ENCODE data around the gene LRRC4C.

LRRC4C gene

DNA sequence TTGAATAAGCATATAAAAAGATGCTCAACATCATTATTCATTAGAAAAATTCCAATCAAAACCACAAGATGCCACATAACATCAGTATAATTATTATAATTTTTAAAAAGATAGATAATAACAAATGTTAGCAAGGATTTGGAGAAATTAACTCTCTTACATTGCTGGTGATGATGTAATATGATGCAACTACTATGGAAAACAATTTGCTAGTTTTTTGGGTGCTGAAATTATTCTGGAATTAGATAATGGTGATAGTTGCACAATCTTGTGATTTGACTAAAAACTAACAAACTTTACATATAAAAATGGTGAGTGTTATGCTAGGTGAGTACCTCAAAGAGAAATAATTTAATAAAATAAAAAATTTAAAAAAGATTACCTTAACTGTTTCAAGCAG is 412.2 kb downstream of the LRRC4C start:
- DNase-seq, result no peak
- Histone ChIP-seq H3K4me1 (ENCODE audit: control insufficient read depth, insufficient read depth, low read depth, low read length) (no peaks in the 10 kb centered on the region), H3K14ac (ENCODE audit: low read length in 2 of 2) (no peak overlapping the region), H2BK120ac (ENCODE audit: low read depth, low read length) (no peak overlapping the region), H2BK5ac (ENCODE audit: low read depth, low read length, poor library complexity, severe bottlenecking) (no peak overlapping the region), H2AK5ac (ENCODE audit: low read length, severe bottlenecking) (no peak overlapping the region), H4K8ac (ENCODE audit: low read length) (no peak overlapping the region), H2BK12ac (ENCODE audit: low read length in 2 of 2) (no peak overlapping the region), H2BK15ac (ENCODE audit: low read depth, poor library complexity, severe bottlenecking) (no peak overlapping the region), H3K36me3 (ENCODE audit: control insufficient read depth in 1 of 2, insufficient read depth in 2 of 2, low read depth in 1 of 2, low read length in 2 of 2) (no peaks in the 10 kb centered on the region), H3K4me3 (ENCODE audit: insufficient read depth in 1 of 2, low read depth in 1 of 2, low read length in 2 of 2) (no peak overlapping the region), H4K91ac (ENCODE audit: low read length) (no peak overlapping the region), H3K18ac (ENCODE audit: low read depth in 1 of 2, low read length in 2 of 2) (no peak overlapping the region), H3K23ac (ENCODE audit: low read length in 2 of 2) (no peak overlapping the region), H3K9me3 (ENCODE audit: control insufficient read depth, low read length) (peaks cover 3% of the 10 kb centered on the region), H3K9ac (ENCODE audit: low read length) (no peak overlapping the region), H3K4ac (ENCODE audit: low read depth in 1 of 2, low read length in 2 of 2) (no peak overlapping the region), H2AFZ (ENCODE audit: low read depth, low read length) (no peak overlapping the region), H3K27ac (ENCODE audit: low read length, poor library complexity, severe bottlenecking) (no peak overlapping the region), H3K4me2 (ENCODE audit: low read length, poor library complexity, severe bottlenecking) (no peak overlapping the region), H3K79me1 (replicated peaks; ENCODE audit: low read length, poor library complexity, severe bottlenecking) (no peaks in the 10 kb centered on the region), H3K27me3 (ENCODE audit: control insufficient read depth in 1 of 2, insufficient read depth in 1 of 2, low read length in 2 of 2) (no peaks in the 10 kb centered on the region)

DNA sequence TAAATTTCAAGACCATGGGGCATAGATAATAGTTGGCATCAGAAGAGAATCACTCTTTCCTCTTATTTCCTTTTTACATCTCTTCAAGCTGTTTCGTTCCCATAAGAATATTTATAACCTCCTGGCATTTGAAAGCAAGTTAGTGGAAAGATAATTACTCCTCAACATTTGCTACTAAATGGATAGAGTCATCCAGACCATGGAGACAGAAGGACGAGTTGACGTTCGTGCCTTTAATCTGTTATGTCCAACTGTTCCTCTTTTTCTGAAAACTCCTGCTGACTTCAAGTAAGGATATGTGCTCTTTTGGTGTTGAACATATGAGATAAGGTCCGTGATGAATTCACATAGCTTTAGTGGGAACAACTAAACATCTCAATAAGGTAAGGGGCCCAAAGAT is 414.2 kb downstream of the LRRC4C start:
- Histone ChIP-seq H3K4me1 (ENCODE audit: control insufficient read depth, insufficient read depth, low read depth, low read length) (no peaks in the 10 kb centered on the region), H2BK12ac (ENCODE audit: low read length in 2 of 2) (no peak overlapping the region), H3K27ac (ENCODE audit: low read length, poor library complexity, severe bottlenecking) (no peak overlapping the region), H2AK5ac (ENCODE audit: low read length, severe bottlenecking) (no peak overlapping the region), H2BK5ac (ENCODE audit: low read depth, low read length, poor library complexity, severe bottlenecking) (no peak overlapping the region), H2BK120ac (ENCODE audit: low read depth, low read length) (no peak overlapping the region), H3K14ac (ENCODE audit: low read length in 2 of 2) (no peak overlapping the region), H3K23ac (ENCODE audit: low read length in 2 of 2) (no peak overlapping the region), H3K79me1 (replicated peaks; ENCODE audit: low read length, poor library complexity, severe bottlenecking) (no peaks in the 10 kb centered on the region), H2BK15ac (ENCODE audit: low read depth, poor library complexity, severe bottlenecking) (no peak overlapping the region), H4K8ac (ENCODE audit: low read length) (no peak overlapping the region), H3K27me3 (ENCODE audit: control insufficient read depth in 1 of 2, insufficient read depth in 1 of 2, low read length in 2 of 2) (no peaks in the 10 kb centered on the region), H3K4ac (ENCODE audit: low read depth in 1 of 2, low read length in 2 of 2) (no peak overlapping the region), H4K91ac (ENCODE audit: low read length) (no peak overlapping the region), H3K18ac (ENCODE audit: low read depth in 1 of 2, low read length in 2 of 2) (no peak overlapping the region), H3K4me3 (ENCODE audit: insufficient read depth in 1 of 2, low read depth in 1 of 2, low read length in 2 of 2) (no peak overlapping the region), H3K9ac (ENCODE audit: low read length) (no peak overlapping the region), H2AFZ (ENCODE audit: low read depth, low read length) (no peak overlapping the region), H3K36me3 (ENCODE audit: control insufficient read depth in 1 of 2, insufficient read depth in 2 of 2, low read depth in 1 of 2, low read length in 2 of 2) (no peaks in the 10 kb centered on the region), H3K9me3 (ENCODE audit: control insufficient read depth, low read length) (peaks cover 3% of the 10 kb centered on the region), H3K4me2 (ENCODE audit: low read length, poor library complexity, severe bottlenecking) (no peak overlapping the region)
- DNase-seq, result no peak
- WGBS, result 69% methylated on average over 3 of the region's 5 CpGs

DNA sequence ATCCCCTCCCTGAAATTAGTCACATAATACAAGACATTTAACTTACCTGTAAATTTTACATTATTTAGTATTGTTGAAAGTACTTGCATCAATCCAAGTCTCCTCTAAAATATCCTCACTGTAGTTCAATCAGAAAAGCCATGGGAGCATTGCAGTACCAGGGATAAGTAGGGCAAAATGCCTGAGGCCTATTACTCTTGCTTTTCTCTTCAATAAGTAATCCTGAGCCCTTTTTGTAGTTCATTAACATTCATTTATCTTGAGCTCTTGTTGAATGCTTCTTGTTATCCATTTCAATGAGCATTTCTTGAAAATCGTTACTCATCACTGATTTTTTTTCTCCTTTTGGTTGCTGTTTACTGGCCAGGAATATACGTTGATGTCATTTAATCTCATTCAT is 414.7 kb downstream of the LRRC4C start:
- Histone ChIP-seq H3K36me3 (ENCODE audit: control insufficient read depth in 1 of 2, insufficient read depth in 2 of 2, low read depth in 1 of 2, low read length in 2 of 2) (no peaks in the 10 kb centered on the region), H3K4me1 (ENCODE audit: control insufficient read depth, insufficient read depth, low read depth, low read length) (no peaks in the 10 kb centered on the region), H4K8ac (ENCODE audit: low read length) (no peak overlapping the region), H3K27me3 (ENCODE audit: control insufficient read depth in 1 of 2, insufficient read depth in 1 of 2, low read length in 2 of 2) (no peaks in the 10 kb centered on the region), H2AK5ac (ENCODE audit: low read length, severe bottlenecking) (no peak overlapping the region), H2BK15ac (ENCODE audit: low read depth, poor library complexity, severe bottlenecking) (no peak overlapping the region), H3K14ac (ENCODE audit: low read length in 2 of 2) (no peak overlapping the region), H3K23ac (ENCODE audit: low read length in 2 of 2) (no peak overlapping the region), H3K4me2 (ENCODE audit: low read length, poor library complexity, severe bottlenecking) (no peak overlapping the region), H3K79me1 (replicated peaks; ENCODE audit: low read length, poor library complexity, severe bottlenecking) (no peaks in the 10 kb centered on the region), H2BK5ac (ENCODE audit: low read depth, low read length, poor library complexity, severe bottlenecking) (no peak overlapping the region), H2AFZ (ENCODE audit: low read depth, low read length) (no peak overlapping the region), H3K9ac (ENCODE audit: low read length) (no peak overlapping the region), H2BK12ac (ENCODE audit: low read length in 2 of 2) (no peak overlapping the region), H2BK120ac (ENCODE audit: low read depth, low read length) (no peak overlapping the region), H3K4ac (ENCODE audit: low read depth in 1 of 2, low read length in 2 of 2) (no peak overlapping the region), H3K27ac (ENCODE audit: low read length, poor library complexity, severe bottlenecking) (no peak overlapping the region), H4K91ac (ENCODE audit: low read length) (no peak overlapping the region), H3K9me3 (ENCODE audit: control insufficient read depth, low read length) (peaks cover 3% of the 10 kb centered on the region), H3K18ac (ENCODE audit: low read depth in 1 of 2, low read length in 2 of 2) (no peak overlapping the region), H3K4me3 (ENCODE audit: insufficient read depth in 1 of 2, low read depth in 1 of 2, low read length in 2 of 2) (no peak overlapping the region)
- WGBS, result no CpG with 5 or more reads among the region's 2 CpGs
- no peak for DNase-seq

DNA sequence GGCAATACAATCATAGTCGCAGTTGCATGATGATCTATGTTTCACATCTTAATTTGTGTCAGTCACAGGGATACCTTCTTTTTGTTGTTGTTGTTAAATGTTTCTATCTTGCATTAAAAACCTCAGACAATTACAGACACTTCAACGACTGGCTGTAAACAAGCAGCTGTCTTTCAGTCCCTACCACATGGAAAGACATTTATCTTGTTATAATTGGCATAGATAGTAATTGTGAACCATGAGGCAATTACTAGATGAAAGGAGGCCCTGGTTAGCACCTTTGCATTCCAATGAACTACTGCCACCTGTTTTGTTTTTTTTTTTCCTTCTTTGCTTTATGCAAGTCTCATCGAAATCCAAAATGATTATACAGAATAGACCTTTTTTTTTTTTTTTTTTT is 416.8 kb downstream of the LRRC4C start:
- no peak overlapping the region for H3K27ac ChIP-seq (ENCODE audit: low read length, poor library complexity, severe bottlenecking)
- no peak overlapping the region for H3K4me3 ChIP-seq (ENCODE audit: insufficient read depth in 1 of 2, low read depth in 1 of 2, low read length in 2 of 2)
- no peak overlapping the region for H3K23ac ChIP-seq (ENCODE audit: low read length in 2 of 2)

More for the DNA sequence above, 416.8 kb downstream of the LRRC4C start:
- no peaks in the 10 kb centered on the region for H3K79me1 ChIP-seq (replicated peaks; ENCODE audit: low read length, poor library complexity, severe bottlenecking)
- peaks cover 3% of the 10 kb centered on the region for H3K9me3 ChIP-seq (ENCODE audit: control insufficient read depth, low read length)
- no peak overlapping the region for H4K8ac ChIP-seq (ENCODE audit: low read length)
- no peak overlapping the region for H2BK15ac ChIP-seq (ENCODE audit: low read depth, poor library complexity, severe bottlenecking)
- H2BK120ac ChIP-seq (ENCODE audit: low read depth, low read length), result no peak overlapping the region
- no peak overlapping the region for H2AFZ ChIP-seq (ENCODE audit: low read depth, low read length)
- no CpG with 5 or more reads among the region's 3 CpGs for WGBS
- H3K18ac ChIP-seq (ENCODE audit: low read depth in 1 of 2, low read length in 2 of 2), result no peak overlapping the region
- H3K9ac ChIP-seq (ENCODE audit: low read length), result no peak overlapping the region
- no peak overlapping the region for H3K14ac ChIP-seq (ENCODE audit: low read length in 2 of 2)
- H3K4ac ChIP-seq (ENCODE audit: low read depth in 1 of 2, low read length in 2 of 2), result no peak overlapping the region
- no peak overlapping the region for H2BK12ac ChIP-seq (ENCODE audit: low read length in 2 of 2)
- H3K27me3 ChIP-seq (ENCODE audit: control insufficient read depth in 1 of 2, insufficient read depth in 1 of 2, low read length in 2 of 2), result no peaks in the 10 kb centered on the region
- no peaks in the 10 kb centered on the region for H3K36me3 ChIP-seq (ENCODE audit: control insufficient read depth in 1 of 2, insufficient read depth in 2 of 2, low read depth in 1 of 2, low read length in 2 of 2)
- no peak overlapping the region for H4K91ac ChIP-seq (ENCODE audit: low read length)
- no peak overlapping the region for H2AK5ac ChIP-seq (ENCODE audit: low read length, severe bottlenecking)
- no peaks in the 10 kb centered on the region for H3K4me1 ChIP-seq (ENCODE audit: control insufficient read depth, insufficient read depth, low read depth, low read length)
- H3K4me2 ChIP-seq (ENCODE audit: low read length, poor library complexity, severe bottlenecking), result no peak overlapping the region
- DNase-seq, result no peak
- H2BK5ac ChIP-seq (ENCODE audit: low read depth, low read length, poor library complexity, severe bottlenecking), result no peak overlapping the region

Data from mesenchymal stem cell (in vitro differentiated cells and primary cell).